IMR-90 (cell line): ENCODE measurements around the gene SP3. TPM values are rescaled to one million over a fixed set of nuclear protein-coding genes. Genes with fewer than 3 reads are reported as not detected.

Experiments used
- ATAC-seq: fragments of 200-7000 bp; cut with Tn5 transposase; 2 replicates; pipeline ENCODE4 v1.9.1; 2020; ENCODE audit warnings: low read depth, mild to moderate bottlenecking, moderate library complexity
- BruUV-seq: library from RNA; stranded (reverse); fragments of 400-500 nt; replicated peaks from 2 replicates; lab custom pipeline; 2021; lab: Mats Ljungman, UMichigan
- CTCF ChIA-PET: fragments of 300-600 bp; formaldehyde crosslinking; extraction: SDS; loops from one replicate; lab custom pipeline; 2021; ENCODE audit warnings: antibody characterized with exemption; lab: Yijun Ruan, JAX
- POLR2A ChIA-PET: fragments of 300-600 bp; sonication (Branson Sonifier 250); formaldehyde crosslinking; loops from one replicate; lab custom pipeline; 2022; ENCODE audit warnings: antibody characterized with exemption; ENCODE audit not compliant: unreplicated experiment; lab: Charles Lee
- DNase-seq: peaks from one replicate; pipeline ENCODE4 v3.0.0; 2013
- H2AFZ ChIP-seq: replicated peaks from 2 replicates; pipeline ENCODE3; 2013; ENCODE audit warnings: low read length, mild to moderate bottlenecking; ENCODE audit not compliant: poor library complexity
- H2AK5ac ChIP-seq: 2 replicates; pipeline ENCODE4 v1.6.1; 2013; ENCODE audit warnings: low read depth, low read length, inconsistent platforms
- H2AK9ac ChIP-seq: replicated peaks from 2 replicates; pipeline ENCODE3; 2013; ENCODE audit warnings: mild to moderate bottlenecking, low read depth, low read length, moderate library complexity; ENCODE audit not compliant: poor library complexity
- H2BK120ac ChIP-seq: 2 replicates; pipeline ENCODE4 v1.6.1; 2013; ENCODE audit warnings: low read depth, low read length, inconsistent platforms
- H2BK15ac ChIP-seq: 3 replicates; pipeline ENCODE4 v1.6.1; 2013; ENCODE audit warnings: low read depth, low read length, inconsistent platforms
- H2BK20ac ChIP-seq: 2 replicates; pipeline ENCODE4 v1.6.1; 2013; ENCODE audit warnings: low read depth, mild to moderate bottlenecking, inconsistent platforms, low read length, moderate library complexity
- H2BK5ac ChIP-seq: 2 replicates; pipeline ENCODE4 v1.6.1; 2013; ENCODE audit warnings: mild to moderate bottlenecking, low read depth, low read length, inconsistent platforms; ENCODE audit not compliant: poor library complexity, severe bottlenecking
- H3K14ac ChIP-seq: replicated peaks from 2 replicates; pipeline ENCODE4 v1.6.1; 2013; ENCODE audit warnings: low read depth, low read length, inconsistent platforms
- H3K18ac ChIP-seq: 2 replicates; pipeline ENCODE4 v1.6.1; 2013; ENCODE audit warnings: low read depth, low read length, control low read depth
- H3K23ac ChIP-seq: 2 replicates; pipeline ENCODE4 v1.6.1; 2013; ENCODE audit warnings: low read depth, low read length, inconsistent platforms
- H3K27ac ChIP-seq: 2 replicates; pipeline ENCODE4 v1.5.1; 2013; ENCODE audit warnings: mild to moderate bottlenecking, control low read depth, low read length; ENCODE audit not compliant: insufficient read depth
- H3K27me3 ChIP-seq: 2 replicates; pipeline ENCODE4 v1.6.1; 2013; ENCODE audit warnings: low read length; ENCODE audit not compliant: control insufficient read depth, insufficient read depth
- H3K36me3 ChIP-seq: 2 replicates; pipeline ENCODE4 v1.6.1; 2013; ENCODE audit warnings: low read length, mixed read lengths; ENCODE audit not compliant: control insufficient read depth, insufficient read depth
- H3K4ac ChIP-seq: 2 replicates; pipeline ENCODE4 v1.6.1; 2013; ENCODE audit warnings: low read depth, low read length, inconsistent platforms
- H3K4me1 ChIP-seq: 2 replicates; pipeline ENCODE4 v1.6.1; 2013; ENCODE audit warnings: low read length, mixed read lengths; ENCODE audit not compliant: control insufficient read depth, insufficient read depth
- H3K4me2 ChIP-seq: 2 replicates; pipeline ENCODE4 v1.6.1; 2013; ENCODE audit warnings: low read depth, mild to moderate bottlenecking, control low read depth, low read length, moderate library complexity
- H3K4me3 ChIP-seq: 2 replicates; pipeline ENCODE4 v1.5.1; 2013; ENCODE audit warnings: low read depth, mild to moderate bottlenecking, control low read depth, low read length, moderate library complexity; ENCODE audit not compliant: insufficient read depth
- H3K56ac ChIP-seq: 2 replicates; pipeline ENCODE4 v1.6.1; 2013; ENCODE audit warnings: low read length, inconsistent platforms; ENCODE audit not compliant: insufficient read depth; ENCODE audit errors: extremely low read depth
- H3K79me1 ChIP-seq, 2 experiments: 2 replicates each; pipeline ENCODE4 v1.6.1; 2013; ENCODE audit warnings: low read length in 2 of 2, inconsistent platforms in 1 of 2, low read depth in 1 of 2
- H3K9ac ChIP-seq: 2 replicates; pipeline ENCODE4 v1.6.1; 2013; ENCODE audit warnings: low read depth, low read length, control low read depth
- H3K9me1 ChIP-seq: 2 replicates; pipeline ENCODE4 v1.6.1; 2013; ENCODE audit warnings: low read length, inconsistent platforms; ENCODE audit not compliant: insufficient read depth
- H3K9me3 ChIP-seq: 2 replicates; pipeline ENCODE4 v1.6.1; 2013; ENCODE audit warnings: low read length; ENCODE audit not compliant: control insufficient read depth, insufficient read depth
- H4K20me1 ChIP-seq: 2 replicates; pipeline ENCODE4 v1.6.1; 2013; ENCODE audit warnings: low read length, inconsistent platforms; ENCODE audit not compliant: insufficient read depth
- H4K5ac ChIP-seq: 2 replicates; pipeline ENCODE4 v1.6.1; 2013; ENCODE audit warnings: mild to moderate bottlenecking, low read depth, low read length, control low read depth
- H4K8ac ChIP-seq, 2 experiments: 2 replicates each; pipeline ENCODE4 v1.6.1; 2013; ENCODE audit warnings: low read depth in 2 of 2, low read length in 2 of 2, control low read depth in 1 of 2, inconsistent platforms in 1 of 2
- H4K91ac ChIP-seq: 2 replicates; pipeline ENCODE4 v1.6.1; 2013; ENCODE audit warnings: low read depth, low read length, inconsistent platforms; ENCODE audit not compliant: insufficient read depth
- CEBPB ChIP-seq: IDR thresholded peaks from 2 replicates; pipeline ENCODE4 v1.6.1; 2012; ENCODE audit warnings: low read depth, low read length, improper control_type of control experiment
- CHD1 ChIP-seq: IDR thresholded peaks from 2 replicates; pipeline ENCODE4 v1.6.1; 2012; ENCODE audit warnings: low read depth, low read length, improper control_type of control experiment
- FOS ChIP-seq: fragments of 150-350 bp; IDR thresholded peaks from 2 replicates; pipeline ENCODE4 v1.6.1; 2016; ENCODE audit warnings: low read depth, low read length
- NFE2L2 ChIP-seq: fragments of 150-350 bp; IDR thresholded peaks from 2 replicates; pipeline ENCODE4 v1.6.1; 2016; ENCODE audit warnings: low read depth, mild to moderate bottlenecking, low read length
- SMC3 ChIP-seq: fragments of 150-350 bp; IDR thresholded peaks from 2 replicates; pipeline ENCODE4 v1.6.1; 2016; ENCODE audit warnings: low read depth, mild to moderate bottlenecking, antibody characterized with exemption, low read length, moderate library complexity
- USF2 ChIP-seq: fragments of 150-350 bp; IDR thresholded peaks from 2 replicates; pipeline ENCODE4 v1.6.1; 2017; ENCODE audit warnings: mild to moderate bottlenecking, antibody characterized with exemption, low read length, low read depth
- WGBS, 2 experiments: methylation state at CpG; one replicate each; pipeline versions ENCODE4 v1.1.5 to v1.1.7; 2013; ENCODE audit warnings: missing lambda C conversion rate in 2 of 2; ENCODE audit not compliant: insufficient read length in 1 of 2; ENCODE audit errors: extremely low coverage in 2 of 2; 5-methylcytosine and 5-hydroxymethylcytosine counted together
- dilution Hi-C: fragments of 300-500 bp; cut with HindIII; formaldehyde crosslinking; loops from one replicate; pipeline ENCODE4 v1.14.3; 2018; ENCODE audit warnings: low sequenced_read_pairs; ENCODE audit not compliant: unreplicated experiment
- in situ Hi-C: fragments of 300-500 bp; cut with MboI; formaldehyde crosslinking; loops from 3 replicates; pipeline ENCODE4 v1.14.3; 2019; ENCODE audit warnings: low sequenced_read_pairs, inconsistent platforms, mixed read lengths
- intact Hi-C: fragments of 100-400 bp; cut with micrococcal nuclease; formaldehyde crosslinking; loops from 2 replicates; pipeline ENCODE4 v1.10.0; 2022
- polyA plus RNA-seq, 3 experiments: library from polyadenylated mRNA; depleted of rRNA; stranded (reverse); fragments of >200 nt; gene quantifications; 2 replicates each; pipeline ENCODE4 v1.2.3, GENCODE V29; 2012; ENCODE audit warnings: low replicate concordance in 1 of 3
- total RNA-seq: library from RNA; depleted of rRNA; stranded (reverse); fragments of >200 nt; gene quantifications from 2 replicates; pipeline ENCODE4 v1.2.3, GENCODE V29; 2012

The SP3 gene
- total and polyA plus RNA-seq, 2 of the 4 experiments (the other 2 are of a cell fraction) = 26.7 to 136 TPM

- Histone ChIP-seq H3K27me3 (peaks cover 9% of the 10 kb centered on the region), H3K23ac (no peak overlapping the region), H4K20me1 (no peaks in the 10 kb centered on the region), H3K79me1 (no peaks in the 10 kb centered on the region), H3K18ac (no peak overlapping the region), H2BK5ac (no peak overlapping the region), H3K36me3 (no peaks in the 10 kb centered on the region), H3K9me1 (no peaks in the 10 kb centered on the region), H3K9me3 (no peaks in the 10 kb centered on the region), H4K91ac (no peak overlapping the region), H2BK20ac (no peak overlapping the region), H4K8ac (no peak overlapping the region), H2AFZ (peak overlapping the region; percentile 59), H3K27ac (no peak overlapping the region), H3K4me3 (no peak overlapping the region), H3K9ac (no peak overlapping the region), H2AK5ac (no peak overlapping the region), H2BK15ac (no peak overlapping the region), H3K56ac (no peak overlapping the region), H3K14ac (no peak overlapping the region), H3K4me2 (no peak overlapping the region), H4K5ac (no peak overlapping the region), H2BK120ac (no peak overlapping the region), H3K4ac (no peak overlapping the region), H2AK9ac (peak overlapping the region; percentile 12), H3K4me1 (peaks cover 2% of the 10 kb centered on the region; the same call in 1 of the 2 replicates)
- no TSS peak for BruUV-seq
- DNase-seq (no peak), ATAC-seq (no peak)
- in situ Hi-C loops = no loop called here
- TF ChIP-seq SMC3 = no peak
- no peak for TF ChIP-seq CEBPB
- TF ChIP-seq CHD1 = no peak
- TF ChIP-seq NFE2L2 = no peak
- TF ChIP-seq USF2 = no peak
- no peak for TF ChIP-seq FOS
- ChIA-PET POLR2A (no interaction called here), CTCF (no interaction called here)
- dilution Hi-C loops = no loop called here
- intact Hi-C loops = no loop called here
- 69% methylated on average over 9 of the region's 10 CpGs; no CpG with 5 or more reads in 1 of the 2 experiments for WGBS, 2 experiments
These were observed 106.9 kb downstream of the SP3 start for GRCh38 chr2:173858291-173858731.
